Fibroblast of skin of abdomen (primary cell): ENCODE data around the gene SLC26A6.
A peak's percentile ranks its signal among the peaks of the same experiment; 100 is the strongest.

Experiments
- DNase-seq: peaks from one replicate; pipeline ENCODE4 v3.0.0-alpha.2; 2013

SLC26A6 gene

GRCh38 chr3:48661501-48662144, 26.4 kb upstream of the SLC26A6 start:
- DNase-seq, result peak; percentile 44

DNA sequence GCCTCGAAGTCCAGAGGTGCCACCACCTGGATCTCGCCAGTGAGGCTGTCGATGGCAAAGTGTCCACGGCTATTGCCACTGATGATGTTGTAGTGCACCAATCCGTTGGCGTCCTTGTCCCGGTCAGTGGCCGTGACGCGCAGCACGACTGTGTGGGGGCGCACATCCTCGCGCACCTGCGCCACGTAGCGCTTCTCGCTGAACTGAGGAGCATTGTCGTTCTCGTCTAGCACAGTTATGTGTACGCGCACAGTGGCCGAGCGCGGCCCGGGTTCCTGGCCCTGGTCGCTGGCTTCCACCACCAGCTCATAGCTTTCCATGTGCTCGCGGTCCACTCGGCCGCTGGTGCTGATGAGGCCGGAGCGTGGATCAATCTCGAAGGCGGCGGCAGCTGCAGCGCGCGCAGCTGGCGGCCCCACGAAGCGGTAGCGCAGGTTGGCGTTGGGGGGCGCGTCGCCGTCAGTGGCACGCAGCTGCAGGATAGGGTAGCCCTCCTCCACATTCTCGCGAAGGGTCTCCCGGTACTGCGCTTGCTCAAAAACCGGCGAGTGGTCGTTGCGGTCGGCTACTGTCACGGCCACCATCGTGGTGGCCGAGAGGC, 25.6 kb upstream of the SLC26A6 start:
- DNase-seq, result no peak

DNA sequence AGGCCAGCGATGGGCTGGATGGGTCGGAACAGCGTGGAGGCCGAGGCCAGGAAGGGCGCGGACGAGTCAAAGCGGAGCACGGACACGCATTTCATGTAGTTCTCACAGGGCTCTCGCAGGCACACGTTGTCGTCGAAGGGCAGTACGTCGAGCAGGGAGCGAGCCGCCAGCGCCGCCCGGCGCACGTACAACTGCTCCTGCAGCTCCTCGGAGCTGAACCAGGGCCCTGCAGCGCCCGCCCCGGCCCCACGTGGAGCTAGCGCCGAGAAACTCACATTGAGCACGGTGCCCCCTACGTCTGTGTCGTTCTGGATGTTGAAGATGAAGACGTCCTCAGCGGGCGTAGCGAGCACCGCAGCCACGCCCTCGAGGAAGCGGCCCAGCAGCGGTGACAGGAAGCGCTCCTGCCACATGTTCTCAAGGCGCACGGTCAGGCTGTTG, 21.6 kb upstream of the SLC26A6 start:
- DNase-seq, result no peak

DNA sequence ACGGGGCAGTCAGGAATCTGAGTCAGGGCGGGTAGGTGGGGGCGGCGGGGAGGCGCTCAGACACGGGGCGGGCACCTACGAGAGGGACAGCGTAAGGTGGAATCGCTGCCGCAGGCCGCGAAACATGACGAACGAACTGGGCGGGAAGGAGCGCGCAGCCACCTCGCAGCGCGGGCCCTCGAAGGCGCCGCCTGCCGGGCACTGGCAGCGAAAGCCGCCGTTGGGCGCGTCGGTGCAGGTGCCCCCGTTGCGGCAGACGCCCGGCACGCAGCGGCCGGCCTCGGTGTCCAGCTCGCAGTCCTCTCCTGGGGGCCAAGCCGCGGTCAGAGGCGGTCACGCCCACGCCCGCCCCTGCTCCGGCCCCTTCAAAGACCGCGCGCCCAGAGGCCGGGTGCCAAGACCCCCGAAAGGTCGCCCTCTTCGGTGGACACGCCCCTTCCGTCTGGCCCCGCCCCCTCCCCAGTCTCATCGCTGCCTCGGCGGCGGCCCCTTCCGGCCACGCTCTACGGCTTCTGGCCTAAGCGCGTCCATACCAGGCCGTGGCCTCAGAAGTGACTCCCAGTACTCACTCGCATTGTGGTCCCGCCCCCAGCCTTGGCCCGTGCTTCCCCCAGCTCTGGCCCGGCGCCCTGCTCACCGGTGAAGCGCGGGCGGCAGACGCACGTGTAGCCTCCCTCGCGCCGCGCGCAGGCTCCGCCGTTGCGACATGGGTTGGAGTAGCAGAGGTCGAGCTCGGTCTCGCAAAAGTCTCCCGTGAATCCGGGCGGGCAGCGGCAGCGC, 21.0 kb upstream of the SLC26A6 start:
- peak; percentile 48 for DNase-seq

DNA sequence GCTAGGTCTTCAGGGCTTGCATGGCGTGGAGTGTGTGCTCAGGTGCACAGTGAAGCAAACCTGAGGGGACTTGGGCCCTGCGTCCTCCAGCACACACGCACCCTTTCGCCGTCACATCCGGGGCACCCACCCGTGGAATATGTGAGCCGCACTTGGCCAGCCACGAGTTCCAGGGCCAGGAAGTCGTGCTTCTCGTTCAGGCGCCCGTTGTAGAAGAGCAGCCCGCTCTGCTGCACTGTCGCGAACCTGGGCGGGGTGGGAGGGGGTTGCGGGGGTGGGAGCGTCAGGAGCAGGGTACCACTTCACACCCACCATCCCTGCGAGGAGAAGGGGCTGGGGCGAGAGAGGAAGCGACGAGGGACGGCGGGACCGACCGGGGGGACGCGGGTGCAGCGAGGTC, 20.3 kb upstream of the SLC26A6 start:
- no peak for DNase-seq

DNA sequence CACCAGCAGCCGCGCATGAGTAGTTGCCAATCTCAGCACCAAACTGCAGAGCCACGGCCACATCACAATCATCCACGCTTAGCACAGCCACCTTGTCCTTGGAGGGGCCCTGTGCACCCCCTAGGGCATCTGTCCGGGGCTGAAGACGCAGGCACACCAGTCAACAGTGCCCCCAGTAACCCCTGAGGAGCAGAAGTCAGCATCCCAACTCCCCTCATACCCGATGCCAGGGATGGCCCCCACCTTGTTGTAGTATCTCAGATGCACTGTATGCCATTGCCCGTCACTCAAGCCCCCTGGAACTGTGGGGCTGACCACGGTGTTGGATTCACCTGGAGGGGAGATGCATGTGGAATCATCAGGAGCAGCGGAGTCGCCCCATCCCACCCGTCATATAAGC, 19.8 kb upstream of the SLC26A6 start:
- DNase-seq, result no peak

DNA sequence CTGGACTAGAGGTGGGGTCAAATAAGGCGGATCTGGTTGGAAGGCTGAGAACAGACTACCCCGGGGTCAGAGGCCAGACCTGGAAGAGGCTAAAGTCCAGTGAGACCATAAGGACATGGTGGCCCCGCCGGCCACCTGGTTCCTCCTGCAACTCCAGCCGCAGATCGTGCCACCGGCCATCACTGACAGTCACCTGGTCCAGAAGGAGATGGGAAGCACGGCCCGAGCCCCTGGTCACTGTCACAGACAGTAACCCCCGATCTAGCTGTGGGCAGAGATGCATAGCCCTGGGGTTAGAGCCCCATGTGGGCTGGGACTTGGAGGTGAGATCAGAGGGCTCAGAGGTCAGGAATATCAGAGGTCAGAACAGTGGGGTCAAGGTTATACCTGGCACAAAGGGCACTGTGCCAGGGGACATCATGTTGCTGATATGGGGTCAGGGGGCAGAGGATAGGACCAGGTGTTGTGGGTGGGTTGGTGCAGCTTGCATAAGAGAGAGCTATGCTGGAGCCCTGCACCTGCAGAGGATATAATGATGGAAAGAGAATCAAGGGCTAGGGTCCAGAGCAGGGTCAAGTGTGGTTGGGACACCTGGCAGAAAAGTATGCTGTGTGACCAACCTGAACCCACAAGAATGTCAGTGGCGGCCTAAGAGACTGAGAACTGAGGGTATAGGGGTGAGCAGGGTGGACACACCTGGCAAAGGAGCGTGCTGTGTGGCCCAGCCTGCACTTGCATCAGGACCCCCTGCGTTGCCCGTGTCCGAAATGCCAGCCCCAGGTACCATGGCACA, 17.9 kb upstream of the SLC26A6 start:
- no peak for DNase-seq

GRCh38 chr3:48651771-48652170, 16.5 kb upstream of the SLC26A6 start:
- DNase-seq, result no peak

GRCh38 chr3:48650723-48651122, 15.5 kb upstream of the SLC26A6 start:
- no peak for DNase-seq

DNA sequence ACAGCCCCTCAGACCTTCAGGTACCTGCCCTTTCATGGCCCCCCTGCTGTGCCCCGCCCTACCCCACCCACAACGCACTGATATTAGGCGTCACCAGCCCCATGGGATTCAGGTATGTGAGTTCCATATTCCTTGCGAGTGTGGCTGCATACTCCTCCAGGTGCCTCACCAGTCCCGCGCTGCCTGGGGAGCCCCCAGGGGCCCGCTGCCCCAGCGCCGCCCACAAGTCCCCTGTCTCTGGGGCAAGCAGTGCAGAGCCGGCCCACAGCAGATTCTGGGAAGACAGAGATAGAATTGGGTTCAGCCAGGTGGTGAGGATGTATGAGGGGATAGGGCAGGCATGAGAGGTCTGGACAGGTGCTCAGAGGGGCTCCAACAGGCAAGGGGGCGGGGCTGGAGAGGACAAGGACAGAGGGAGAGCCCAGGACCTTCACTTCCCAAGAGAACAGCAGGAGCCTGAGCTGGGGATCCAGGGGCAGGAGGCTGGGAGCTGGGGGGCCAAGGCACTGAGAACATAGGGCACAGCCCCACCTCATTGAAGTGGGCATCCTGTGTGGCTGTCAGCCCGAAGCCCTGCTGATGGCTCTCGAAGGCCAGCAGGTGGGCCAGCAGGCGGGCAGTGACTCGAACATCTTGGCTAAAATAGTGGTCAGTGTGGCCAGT, 13.1 kb upstream of the SLC26A6 start:
- no peak for DNase-seq

DNA sequence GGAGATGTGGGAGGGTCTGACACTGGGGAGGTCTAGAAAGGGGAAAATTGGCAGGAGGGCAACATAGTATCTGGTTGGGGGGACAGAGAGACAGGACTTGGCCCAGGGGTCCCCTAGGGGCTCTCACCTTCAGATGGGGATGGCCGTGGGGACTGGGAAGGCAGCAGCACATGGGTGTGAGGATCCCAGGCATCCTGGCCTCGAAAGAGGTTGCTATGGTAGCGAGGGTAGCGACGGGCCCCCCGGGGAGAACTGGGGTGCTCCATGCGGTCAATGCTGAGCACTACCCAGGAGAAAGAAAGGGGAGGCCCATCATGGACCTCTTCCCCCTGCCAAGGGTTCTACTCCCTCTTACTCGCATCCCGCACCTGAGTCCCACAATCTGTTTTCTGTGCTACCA, 12.5 kb upstream of the SLC26A6 start:
- no peak for DNase-seq

DNA sequence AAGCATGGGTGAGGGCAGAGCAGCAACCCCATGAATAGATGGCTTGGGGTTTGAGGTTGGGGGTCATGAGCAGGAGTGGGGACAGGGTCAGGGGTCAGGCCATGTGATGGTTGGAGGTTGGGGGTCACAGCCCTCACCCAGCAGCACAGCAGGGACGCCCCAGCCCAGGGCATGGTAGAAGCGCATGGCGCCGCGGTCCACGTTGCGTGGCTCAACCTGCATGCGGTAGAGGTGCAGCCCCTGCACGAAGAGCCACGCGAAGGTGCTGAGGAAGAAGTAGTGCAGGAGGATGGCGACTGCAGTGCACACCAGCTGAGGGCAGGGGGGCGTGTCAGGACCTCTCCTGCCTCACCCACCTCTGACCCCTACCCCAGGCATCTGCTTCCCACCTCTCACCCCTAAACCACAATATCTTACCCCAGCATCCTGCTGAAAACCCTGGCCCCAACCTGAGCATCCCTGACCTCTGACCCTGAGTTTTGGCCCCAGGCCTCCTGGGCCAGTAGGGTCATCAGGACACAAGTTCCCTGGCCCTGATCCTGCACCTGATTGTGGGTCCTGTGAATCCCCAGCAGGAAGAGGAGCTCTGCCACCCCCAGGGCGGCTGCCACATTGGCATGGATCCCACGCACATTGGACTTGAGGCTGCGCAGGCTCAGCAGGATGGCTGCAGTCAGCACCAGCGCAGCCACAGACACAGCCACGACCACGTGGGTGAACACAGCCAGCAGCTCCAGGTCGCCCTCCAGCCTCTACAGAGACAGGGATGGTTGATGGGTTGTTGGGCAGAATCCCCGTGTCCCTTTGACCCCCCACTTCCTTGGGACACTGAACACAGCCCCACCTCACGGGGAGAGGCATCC, 9.9 kb upstream of the SLC26A6 start:
- no peak for DNase-seq

DNA sequence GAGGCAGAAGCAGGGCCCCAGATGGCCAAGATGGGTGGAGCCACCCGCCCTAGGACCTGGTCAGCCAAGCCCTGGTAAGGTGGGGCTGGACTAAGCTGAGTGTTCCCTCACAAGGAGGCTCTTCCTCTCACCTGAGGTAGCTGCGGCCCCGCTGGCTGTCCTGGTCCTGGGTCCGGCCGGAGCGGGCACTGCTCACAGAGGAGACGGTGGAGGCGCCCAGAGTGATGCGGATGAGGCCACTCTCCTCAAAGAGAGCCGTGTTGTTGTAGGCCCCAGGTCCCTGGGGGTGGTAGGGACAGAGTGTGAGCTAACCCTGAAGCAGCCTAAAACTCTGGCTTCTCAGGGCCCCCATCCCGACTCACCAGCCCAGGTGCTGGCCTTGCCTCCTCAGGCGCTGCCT, 7.3 kb upstream of the SLC26A6 start:
- no peak for DNase-seq

DNA sequence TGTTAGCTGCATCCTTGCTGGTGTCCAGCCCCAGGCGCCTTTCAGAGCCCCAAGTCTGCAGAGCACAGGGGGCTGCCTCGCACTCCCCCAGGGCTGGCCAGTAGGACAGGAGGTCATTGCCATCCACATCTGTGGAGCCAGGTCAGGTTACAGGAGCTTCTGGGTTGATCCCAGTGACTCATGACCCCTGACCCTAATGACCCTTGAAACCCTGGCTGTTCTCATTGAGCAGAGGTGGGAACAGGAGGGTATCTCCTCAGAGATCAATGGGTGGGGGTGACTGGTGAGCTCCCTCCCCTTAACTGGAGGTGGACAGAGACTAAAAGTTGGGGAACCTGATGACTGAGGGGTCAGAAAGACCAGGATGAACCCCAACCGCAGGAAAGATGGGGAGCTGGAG, 6.1 kb upstream of the SLC26A6 start:
- no peak for DNase-seq

- DNase-seq, result no peak
Observed at GRCh38 chr3:48639944-48640606, 4.8 kb upstream of the SLC26A6 start.

- DNase-seq, result no peak
Observed at GRCh38 chr3:48637305-48637704, 2.0 kb upstream of the SLC26A6 start.

GRCh38 chr3:48636149-48636655, 941 bp upstream of the SLC26A6 start:
- no peak for DNase-seq

DNA sequence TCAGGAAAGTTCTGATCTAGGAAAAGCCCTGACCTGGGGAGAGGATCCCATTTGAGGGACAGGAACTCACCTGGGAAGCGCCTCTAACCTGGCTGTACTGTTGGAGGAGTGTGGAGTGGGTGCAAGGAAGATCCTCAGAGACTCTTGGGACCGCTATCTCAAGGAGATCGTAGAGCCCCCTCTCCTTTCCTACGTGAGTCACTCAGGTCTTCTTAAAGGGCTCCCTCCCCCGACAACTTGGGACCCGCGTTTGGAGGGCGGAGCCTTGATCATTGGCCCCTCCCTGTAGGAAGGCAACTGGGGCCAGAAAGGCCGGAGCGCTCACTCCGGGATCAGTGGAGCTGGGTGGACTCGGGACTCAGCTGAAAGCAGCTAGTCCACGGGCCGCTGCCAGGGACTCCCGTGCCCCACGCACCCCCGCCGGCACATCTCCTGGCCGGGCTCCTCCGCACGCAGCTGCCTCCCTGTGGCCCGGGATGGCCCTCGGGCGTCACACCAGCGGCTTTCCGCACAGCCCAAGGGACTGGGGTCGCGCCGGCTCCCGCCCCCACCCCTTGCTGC, 520 bp downstream of the SLC26A6 start:
- DNase-seq, result peak; percentile 57

DNA sequence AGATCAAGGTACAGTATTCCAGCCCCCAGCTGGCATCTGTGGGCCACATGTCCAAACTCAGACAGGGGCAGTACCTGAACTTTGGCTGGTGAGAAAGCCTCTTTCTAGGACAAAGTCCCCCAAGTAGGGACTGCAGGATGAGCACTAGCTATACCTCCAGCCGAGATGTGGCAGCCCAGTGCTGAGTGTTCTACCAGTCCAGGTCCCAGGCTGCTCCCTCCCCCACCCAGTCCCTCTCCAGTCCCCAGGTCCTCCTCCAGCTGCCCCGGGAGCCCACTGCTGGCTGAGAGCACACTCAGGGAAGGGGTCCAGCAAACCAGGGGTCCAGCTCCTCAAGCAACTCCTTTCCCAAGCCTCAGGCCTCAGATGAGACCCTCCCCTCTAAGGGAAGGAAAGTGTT, 1.5 kb downstream of the SLC26A6 start:
- no peak for DNase-seq

DNA sequence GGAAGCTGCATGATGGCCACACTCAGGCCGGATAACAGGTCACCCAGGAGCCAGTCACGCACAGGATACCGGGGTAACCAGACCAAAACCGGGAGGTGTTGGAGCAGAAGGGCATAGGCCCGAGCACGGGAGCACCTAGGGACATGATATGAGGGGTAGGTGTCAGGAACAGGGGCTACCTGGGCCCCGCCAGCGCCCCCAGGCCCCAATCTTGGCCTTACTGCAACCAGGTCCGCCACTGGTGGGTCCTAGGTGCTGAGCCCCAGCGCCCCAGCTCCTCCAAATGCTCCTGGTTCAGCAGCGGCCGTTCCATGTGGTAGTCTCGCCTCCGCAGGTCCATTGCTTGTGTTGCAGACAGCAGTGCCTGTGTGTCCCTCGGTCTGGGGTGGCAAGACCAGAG, 2.0 kb downstream of the SLC26A6 start:
- DNase-seq, result no peak
